CD14-positive monocyte (primary cell): ENCODE measurements around the gene GABRD. TPM values are rescaled to one million over a fixed set of nuclear protein-coding genes. Genes with fewer than 3 reads are reported as not detected.

Experiments used
- DNase-seq, 3 donors: peaks; one replicate each; pipeline ENCODE4 v3.0.0-alpha.2; 2011 to 2022
- H2AFZ ChIP-seq: 2 replicates; pipeline ENCODE4 v1.6.0; 2012; ENCODE audit warnings: mild to moderate bottlenecking, low read depth, low read length, inconsistent platforms; ENCODE audit not compliant: insufficient read depth, poor library complexity, severe bottlenecking
- H3K27ac ChIP-seq, 2 donors: 1 replicate in 1 of 2; 2 replicates in 1 of 2; pipeline ENCODE4 v1.5.1; 2012 to 2013; ENCODE audit warnings: low read length in 2 of 2, control low read depth in 1 of 2, inconsistent platforms in 1 of 2, low read depth in 1 of 2, mild to moderate bottlenecking in 1 of 2
- H3K27me3 ChIP-seq, 2 donors: one replicate each; pipeline versions ENCODE4 v1.6.0 to v1.6.1; 2011 to 2013; ENCODE audit warnings: low read length in 2 of 2; ENCODE audit not compliant: control insufficient read depth in 2 of 2, insufficient read depth in 2 of 2
- H3K36me3 ChIP-seq, 2 donors: replicated peaks in 1 of 2; 1 replicate in 1 of 2; 2 replicates in 1 of 2; pipeline versions ENCODE4 v1.5.1 to v1.6.1; 2012 to 2013; ENCODE audit warnings: low read length in 2 of 2, control low read depth in 1 of 2, inconsistent platforms in 1 of 2, mild to moderate bottlenecking in 1 of 2; ENCODE audit not compliant: insufficient read depth in 2 of 2, control insufficient read depth in 1 of 2
- H3K4me1 ChIP-seq, 2 donors: 1 replicate in 1 of 2; 2 replicates in 1 of 2; pipeline versions ENCODE4 v1.5.1 to v1.6.1; 2012 to 2013; ENCODE audit warnings: low read length in 2 of 2, control low read depth in 1 of 2, inconsistent platforms in 1 of 2, mild to moderate bottlenecking in 1 of 2, moderate library complexity in 1 of 2; ENCODE audit not compliant: insufficient read depth in 2 of 2, control insufficient read depth in 1 of 2
- H3K4me2 ChIP-seq: replicated peaks from 2 replicates; pipeline ENCODE3; 2012; ENCODE audit warnings: low read length, moderate library complexity, mild to moderate bottlenecking; ENCODE audit not compliant: poor library complexity, severe bottlenecking; ENCODE audit errors: extremely low read depth
- H3K4me3 ChIP-seq, 3 experiments: fragments of 200-600 bp in 1 of 3; sonication (generic) in 1 of 3; replicated peaks in 1 of 3; 1 replicate in 2 of 3; 2 replicates in 1 of 3; pipeline ENCODE4 v1.5.1; 2011 to 2013; ENCODE audit warnings: low read length in 3 of 3, mild to moderate bottlenecking in 3 of 3, control low read depth in 2 of 3, low read depth in 2 of 3, inconsistent platforms in 1 of 3, moderate library complexity in 1 of 3
- H3K79me2 ChIP-seq: 2 replicates; pipeline ENCODE4 v1.6.0; 2012; ENCODE audit warnings: mild to moderate bottlenecking, control low read depth, inconsistent platforms, low read length, moderate library complexity; ENCODE audit not compliant: insufficient read depth
- H3K9ac ChIP-seq: 2 replicates; pipeline ENCODE4 v1.6.0; 2017; ENCODE audit warnings: low read length, mild to moderate bottlenecking; ENCODE audit not compliant: insufficient read depth, poor library complexity, severe bottlenecking
- H3K9me3 ChIP-seq, 2 donors: replicated peaks in 1 of 2; 1 replicate in 1 of 2; 2 replicates in 1 of 2; pipeline versions ENCODE4 v1.5.1 to v1.6.1; 2012 to 2013; ENCODE audit warnings: low read length in 2 of 2, control low read depth in 1 of 2; ENCODE audit not compliant: control insufficient read depth in 1 of 2, insufficient read depth in 1 of 2
- H4K20me1 ChIP-seq: 2 replicates; pipeline ENCODE4 v1.6.0; 2012; ENCODE audit warnings: mild to moderate bottlenecking, low read length, control low read depth, moderate library complexity; ENCODE audit not compliant: insufficient read depth
- H3K27ac Mint-ChIP-seq, 7 donors: one replicate each; pipeline ENCODE4 v1.8.0; 2020; ENCODE audit warnings: mild to moderate bottlenecking in 7 of 7, mixed read lengths in 7 of 7, moderate library complexity in 6 of 7, inconsistent platforms in 2 of 7
- H3K27me3 Mint-ChIP-seq, 3 donors: one replicate each; pipeline ENCODE4 v1.8.0; 2021 to 2022; ENCODE audit warnings: low read depth in 3 of 3, mild to moderate bottlenecking in 3 of 3, mixed read lengths in 3 of 3, moderate library complexity in 3 of 3, inconsistent platforms in 1 of 3
- H3K36me3 Mint-ChIP-seq, 2 donors: one replicate each; pipeline ENCODE4 v1.8.0; 2020; ENCODE audit warnings: mixed read lengths in 2 of 2, inconsistent platforms in 1 of 2, mild to moderate bottlenecking in 1 of 2
- H3K4me1 Mint-ChIP-seq: one replicate; pipeline ENCODE4 v1.8.0; 2020; ENCODE audit warnings: mild to moderate bottlenecking, mixed read lengths
- H3K4me3 Mint-ChIP-seq, 2 donors: one replicate each; pipeline ENCODE4 v1.8.0; 2020; ENCODE audit warnings: mild to moderate bottlenecking in 2 of 2, mixed read lengths in 2 of 2, moderate library complexity in 1 of 2
- H3K9me3 Mint-ChIP-seq, 7 donors: one replicate each; pipeline ENCODE4 v1.8.0; 2020 to 2022; ENCODE audit warnings: mixed read lengths in 7 of 7, mild to moderate bottlenecking in 6 of 7, moderate library complexity in 6 of 7, inconsistent platforms in 2 of 7
- WGBS: methylation state at CpG from one replicate; pipeline ENCODE4 v1.1.5; 2013; ENCODE audit warnings: missing lambda C conversion rate; ENCODE audit not compliant: insufficient coverage; 5-methylcytosine and 5-hydroxymethylcytosine counted together
- intact Hi-C, 2 donors: fragments of 100-400 bp; cut with micrococcal nuclease; formaldehyde crosslinking; loops; one replicate each; pipeline versions ENCODE4 v1.15.0 to v1.15.1; 2023
- polyA plus RNA-seq, 3 donors: library from polyadenylated mRNA; depleted of rRNA in 1 of 3; unstranded in 2 of 3; stranded (reverse) in 1 of 3; fragments of 300-500 nt in 2 of 3; fragments of >200 nt in 1 of 3; fragmentation: Illumina TruSeq in 2 of 3; gene quantifications; 1 replicate in 2 of 3; 2 replicates in 1 of 3; pipeline ENCODE4 v1.2.3, GENCODE V29; 2012 to 2021
- TF ChIP-seq, protein P1 (sequence below): fragments of 200-600 bp; IDR thresholded peaks from one replicate; pipeline ENCODE4 v1.8.0; 2022; ENCODE audit warnings: antibody characterized with exemption, mild to moderate bottlenecking

Gene GABRD
- polyA plus RNA-seq, 3 donors, result not detected

DNA sequence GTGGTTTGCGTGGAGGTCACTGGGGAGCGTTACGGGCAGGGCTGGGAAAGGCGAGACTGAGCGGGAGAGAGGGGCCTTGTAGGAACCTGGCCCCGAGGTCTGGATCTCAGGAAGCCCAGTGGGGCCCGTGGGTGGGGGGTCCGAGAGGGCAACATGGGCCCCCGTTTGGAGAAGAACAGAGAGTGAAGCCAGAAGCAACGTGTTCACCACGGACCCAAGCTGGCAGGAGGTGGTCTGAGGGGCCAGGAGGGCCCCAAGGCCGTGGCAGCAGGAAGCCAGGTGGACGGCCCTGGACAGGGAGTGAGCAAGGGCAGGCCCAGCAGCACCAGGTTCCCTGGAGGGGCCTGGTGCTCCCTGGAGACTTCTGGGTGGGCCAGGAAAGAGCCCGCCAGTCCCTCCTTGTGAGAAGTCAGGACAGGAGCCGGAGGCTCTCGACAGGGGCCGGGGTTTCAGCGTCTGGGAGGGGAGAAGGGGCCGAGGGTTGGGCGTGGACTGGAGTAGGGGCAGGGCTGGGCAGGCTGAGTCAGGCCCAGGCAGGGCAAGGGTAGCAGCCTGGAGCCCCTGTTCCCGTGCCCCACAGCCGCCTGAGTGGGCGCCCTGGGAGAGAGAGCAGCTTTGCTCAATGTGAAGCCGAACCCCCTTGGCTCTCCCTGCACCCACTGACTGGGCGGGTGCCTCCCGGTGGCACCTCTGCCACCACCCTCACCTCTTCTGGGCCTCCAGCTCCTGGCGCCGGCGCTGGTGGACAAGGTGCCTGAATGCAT lies 49.0 kb upstream of the GABRD start:
- no peaks in the 10 kb centered on the region for H4K20me1 ChIP-seq
- H3K79me2 ChIP-seq, result no peaks in the 10 kb centered on the region
- Mint-ChIP-seq H3K27me3 (peaks cover 8 to 16% (median 8%) of the 10 kb centered on the region in 3 donors), H3K36me3 (no peaks in the 10 kb centered on the region), H3K9me3 (peaks cover 0 to 13% (median 2%) of the 10 kb centered on the region in 7 donors), H3K4me3 (no peak overlapping the region), H3K27ac (no peak overlapping the region), H3K4me1 (no peaks in the 10 kb centered on the region)
- peaks cover 0 to 4% of the 10 kb centered on the region in 2 donors for H3K9me3 ChIP-seq
- peaks cover 0 to 2% of the 10 kb centered on the region in 2 donors for H3K4me1 ChIP-seq
- H3K9ac ChIP-seq, result no peak overlapping the region
- no peak overlapping the region for H3K4me3 ChIP-seq
- no peak overlapping the region for H3K27ac ChIP-seq
- no peak overlapping the region for H3K4me2 ChIP-seq
- TF ChIP-seq, protein P1, sequence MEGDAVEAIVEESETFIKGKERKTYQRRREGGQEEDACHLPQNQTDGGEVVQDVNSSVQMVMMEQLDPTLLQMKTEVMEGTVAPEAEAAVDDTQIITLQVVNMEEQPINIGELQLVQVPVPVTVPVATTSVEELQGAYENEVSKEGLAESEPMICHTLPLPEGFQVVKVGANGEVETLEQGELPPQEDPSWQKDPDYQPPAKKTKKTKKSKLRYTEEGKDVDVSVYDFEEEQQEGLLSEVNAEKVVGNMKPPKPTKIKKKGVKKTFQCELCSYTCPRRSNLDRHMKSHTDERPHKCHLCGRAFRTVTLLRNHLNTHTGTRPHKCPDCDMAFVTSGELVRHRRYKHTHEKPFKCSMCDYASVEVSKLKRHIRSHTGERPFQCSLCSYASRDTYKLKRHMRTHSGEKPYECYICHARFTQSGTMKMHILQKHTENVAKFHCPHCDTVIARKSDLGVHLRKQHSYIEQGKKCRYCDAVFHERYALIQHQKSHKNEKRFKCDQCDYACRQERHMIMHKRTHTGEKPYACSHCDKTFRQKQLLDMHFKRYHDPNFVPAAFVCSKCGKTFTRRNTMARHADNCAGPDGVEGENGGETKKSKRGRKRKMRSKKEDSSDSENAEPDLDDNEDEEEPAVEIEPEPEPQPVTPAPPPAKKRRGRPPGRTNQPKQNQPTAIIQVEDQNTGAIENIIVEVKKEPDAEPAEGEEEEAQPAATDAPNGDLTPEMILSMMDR, result no peak
- H2AFZ ChIP-seq, result no peak overlapping the region
- intact Hi-C loops, result no loop called here
- whole genome bisulfite sequencing, result 85% methylated on average over 26 of the region's 29 CpGs
- no peaks in the 10 kb centered on the region for H3K36me3 ChIP-seq
- H3K27me3 ChIP-seq, result peaks cover 0 to 3% of the 10 kb centered on the region in 2 donors
- DNase-seq, result no peak

DNA sequence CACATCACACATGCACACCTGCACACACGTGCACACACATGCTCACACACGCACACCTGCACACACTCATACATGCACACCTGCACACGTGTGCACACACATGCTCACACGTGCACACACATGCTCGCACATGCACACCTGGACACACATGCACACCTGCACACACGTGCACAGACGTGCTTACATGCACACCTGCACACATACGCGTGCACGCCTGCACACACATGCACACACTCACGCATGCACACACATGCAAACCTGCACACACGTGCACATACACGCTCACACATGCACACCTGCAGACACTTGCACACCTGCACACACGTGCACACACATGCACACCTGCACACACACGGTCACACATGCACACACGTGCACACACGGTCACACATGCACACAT lies 48.1 kb upstream of the GABRD start:
- H3K9me3 ChIP-seq, result peaks cover 0 to 4% of the 10 kb centered on the region in 2 donors
- Mint-ChIP-seq H3K36me3 (no peaks in the 10 kb centered on the region), H3K27me3 (peaks cover 7 to 10% (median 8%) of the 10 kb centered on the region in 3 donors), H3K4me3 (no peak overlapping the region), H3K27ac (no peak overlapping the region), H3K9me3 (peaks cover 0 to 13% (median 2%) of the 10 kb centered on the region in 7 donors), H3K4me1 (peaks cover 3% of the 10 kb centered on the region)
- DNase-seq, result no peak
- H3K9ac ChIP-seq, result no peak overlapping the region
- H3K4me2 ChIP-seq, result no peak overlapping the region
- TF ChIP-seq, protein P1, result no peak
- intact Hi-C loops, result no loop called here
- H2AFZ ChIP-seq, result no peak overlapping the region
- WGBS, result 93% methylated on average over 17 of the region's 17 CpGs
- no peaks in the 10 kb centered on the region for H3K79me2 ChIP-seq
- no peaks in the 10 kb centered on the region for H4K20me1 ChIP-seq
- no peak overlapping the region for H3K27ac ChIP-seq
- peaks cover 0 to 2% of the 10 kb centered on the region in 2 donors for H3K4me1 ChIP-seq
- no peaks in the 10 kb centered on the region for H3K27me3 ChIP-seq
- no peak overlapping the region for H3K4me3 ChIP-seq
- no peaks in the 10 kb centered on the region for H3K36me3 ChIP-seq
